CD4-positive, alpha-beta memory T cell (primary cell): ENCODE data around the gene CTNNB1. TPM values are rescaled to one million over a fixed set of nuclear protein-coding genes. Genes with fewer than 3 reads are reported as not detected.

Experiments
- CTCF ChIA-PET: fragments of 350-600 bp; sonication (Branson Sonifier 250); formaldehyde crosslinking; loops from one replicate; lab custom pipeline; 2021; ENCODE audit warnings: inconsistent platforms; ENCODE audit not compliant: partially characterized antibody; lab: Charles Lee
- POLR2A ChIA-PET: fragments of 350-600 bp; sonication (Branson Sonifier 250); formaldehyde crosslinking; loops from one replicate; lab custom pipeline; 2021; ENCODE audit not compliant: partially characterized antibody; lab: Charles Lee
- DNase-seq, 5 donors: peaks; one replicate each; pipeline versions ENCODE4 v3.0.0 to v3.0.0-alpha.2; 2020 to 2022; ENCODE audit warnings: mixed read lengths in 1 of 5
- H3K27ac ChIP-seq: one replicate; pipeline ENCODE4 v1.7.0; 2013; ENCODE audit warnings: low read depth, low read length
- H3K27me3 ChIP-seq: 2 replicates; pipeline ENCODE4 v1.7.0; 2013; ENCODE audit warnings: mild to moderate bottlenecking, low read length, moderate library complexity; ENCODE audit not compliant: insufficient read depth
- H3K36me3 ChIP-seq: 2 replicates; pipeline ENCODE4 v1.7.0; 2013; ENCODE audit warnings: mild to moderate bottlenecking, low read length, moderate library complexity; ENCODE audit not compliant: insufficient read depth
- H3K4me1 ChIP-seq: 2 replicates; pipeline ENCODE4 v1.7.0; 2013; ENCODE audit warnings: mild to moderate bottlenecking, low read length, moderate library complexity; ENCODE audit not compliant: insufficient read depth
- H3K4me3 ChIP-seq, 2 donors: one replicate each; pipeline ENCODE4 v1.7.0; 2013; ENCODE audit warnings: low read length in 2 of 2, mild to moderate bottlenecking in 1 of 2
- H3K9me3 ChIP-seq, 2 donors: one replicate each; pipeline ENCODE4 v1.7.0; 2013; ENCODE audit warnings: low read length in 2 of 2, control low read depth in 1 of 2; ENCODE audit not compliant: control insufficient read depth in 1 of 2
- H3K27ac Mint-ChIP-seq, 7 donors: one replicate each; pipeline ENCODE4 v1.8.0; 2020 to 2021; ENCODE audit warnings: mixed read lengths in 7 of 7, mild to moderate bottlenecking in 6 of 7, inconsistent platforms in 3 of 7, moderate library complexity in 3 of 7
- H3K27me3 Mint-ChIP-seq, 2 donors: one replicate each; pipeline ENCODE4 v1.8.0; 2020 to 2021; ENCODE audit warnings: mixed read lengths in 2 of 2
- H3K36me3 Mint-ChIP-seq, 2 donors: one replicate each; pipeline ENCODE4 v1.8.0; 2020 to 2021; ENCODE audit warnings: mixed read lengths in 2 of 2, inconsistent platforms in 1 of 2, mild to moderate bottlenecking in 1 of 2
- H3K4me1 Mint-ChIP-seq, 4 donors: one replicate each; pipeline ENCODE4 v1.8.0; 2020 to 2021; ENCODE audit warnings: mixed read lengths in 4 of 4, mild to moderate bottlenecking in 1 of 4
- H3K4me3 Mint-ChIP-seq, 8 donors: one replicate each; pipeline ENCODE4 v1.8.0; 2020 to 2021; ENCODE audit warnings: mixed read lengths in 8 of 8, mild to moderate bottlenecking in 7 of 8, moderate library complexity in 6 of 8, inconsistent platforms in 3 of 8
- H3K9me3 Mint-ChIP-seq, 8 donors: one replicate each; pipeline ENCODE4 v1.8.0; 2020 to 2021; ENCODE audit warnings: mixed read lengths in 8 of 8, mild to moderate bottlenecking in 5 of 8, inconsistent platforms in 3 of 8, moderate library complexity in 1 of 8
- intact Hi-C: fragments of 100-400 bp; cut with micrococcal nuclease; formaldehyde crosslinking; loops from one replicate; pipeline ENCODE4 v1.15.1; 2023
- polyA plus RNA-seq, 2 donors: library from polyadenylated mRNA; unstranded; fragments of 300-500 nt; fragmentation: Illumina TruSeq; gene quantifications; one replicate each; pipeline ENCODE4 v1.2.3, GENCODE V29; 2021
- total RNA-seq, 2 experiments: library from RNA; stranded (reverse); gene quantifications; one replicate each; pipeline ENCODE4 v1.2.3, GENCODE V29; 2021

CTNNB1 gene
- total and polyA plus RNA-seq, 4 experiments from 2014 or later, result 65.8 to 176 (median 121) TPM

- intact Hi-C loops, result loop anchor here (5.0 kb wide), 1 partner anchor 36 kb away; no protein-coding TSS in a partner anchor
- no peaks in the 10 kb centered on the region for H3K9me3 ChIP-seq
- ChIA-PET POLR2A (no interaction called here), CTCF (interaction anchor here (2.0 kb wide), 1 partner anchor 13 kb away, joined by 4 read pairs; no protein-coding TSS in a partner anchor)
- no peaks in the 10 kb centered on the region for H3K27me3 ChIP-seq
- H3K27ac ChIP-seq, result no peak overlapping the region
- Mint-ChIP-seq H3K27me3 (no peaks in the 10 kb centered on the region), H3K9me3 (peaks cover 0 to 2% (median 0%) of the 10 kb centered on the region in 8 donors), H3K27ac (no peak overlapping the region), H3K4me3 (no peak overlapping the region), H3K4me1 (peaks cover 0 to 3% (median under 1%) of the 10 kb centered on the region in 4 donors), H3K36me3 (peaks cover 62 to 86% of the 10 kb centered on the region in 2 donors)
- no peak overlapping the region for H3K4me3 ChIP-seq
- H3K4me1 ChIP-seq, result no peaks in the 10 kb centered on the region
- DNase-seq, result no peak
- peaks cover 67% of the 10 kb centered on the region for H3K36me3 ChIP-seq
Observed at GRCh38 chr3:41237907-41238306, 38.6 kb downstream of the CTNNB1 start.

GRCh38 chr3:41239587-41239986, 40.3 kb downstream of the CTNNB1 start:
- Mint-ChIP-seq H3K27ac (peak overlapping the region in 3 of 7 donors; percentile 36 to 70 (median 47)), H3K4me3 (no peak overlapping the region), H3K4me1 (peaks cover 0 to 3% (median under 1%) of the 10 kb centered on the region in 4 donors), H3K9me3 (peaks cover 0 to 2% (median 0%) of the 10 kb centered on the region in 8 donors), H3K27me3 (no peaks in the 10 kb centered on the region), H3K36me3 (peaks cover 45 to 73% of the 10 kb centered on the region in 2 donors)
- Histone ChIP-seq H3K36me3 (peaks cover 51% of the 10 kb centered on the region), H3K4me1 (no peaks in the 10 kb centered on the region), H3K9me3 (no peaks in the 10 kb centered on the region), H3K4me3 (no peak overlapping the region), H3K27me3 (no peaks in the 10 kb centered on the region), H3K27ac (no peak overlapping the region)
- intact Hi-C loops, result loop anchor here (5.0 kb wide), 1 partner anchor 37 kb away; no protein-coding TSS in a partner anchor
- POLR2A ChIA-PET, result no interaction called here
- no peak for DNase-seq
- CTCF ChIA-PET, result interaction anchor here (0.7 kb wide), 1 partner anchor 11 kb away, joined by 3 read pairs; no protein-coding TSS in a partner anchor

GRCh38 chr3:41241161-41241560, 41.9 kb downstream of the CTNNB1 start:
- Histone ChIP-seq H3K27ac (no peak overlapping the region), H3K36me3 (peaks cover 35% of the 10 kb centered on the region), H3K4me1 (no peaks in the 10 kb centered on the region), H3K27me3 (no peaks in the 10 kb centered on the region), H3K9me3 (no peaks in the 10 kb centered on the region), H3K4me3 (no peak overlapping the region)
- H3K27me3 Mint-ChIP-seq, result no peaks in the 10 kb centered on the region
- POLR2A ChIA-PET, result interaction anchor here (1.5 kb wide), 1 partner anchor 42 kb away, joined by 5 read pairs; the partner anchor contains the start of gene CTNNB1
- DNase-seq, result no peak
- H3K4me1 Mint-ChIP-seq, result peaks cover 0 to 4% (median 2%) of the 10 kb centered on the region in 4 donors
- CTCF ChIA-PET, result no interaction called here
- intact Hi-C loops, result no loop called here
- H3K27ac Mint-ChIP-seq, result peak overlapping the region in 1 of 7 donors; percentile 22
- H3K36me3 Mint-ChIP-seq, result peaks cover 32 to 58% of the 10 kb centered on the region in 2 donors
- H3K4me3 Mint-ChIP-seq, result no peak overlapping the region
- peaks cover 0 to 2% (median 0%) of the 10 kb centered on the region in 8 donors for H3K9me3 Mint-ChIP-seq

GRCh38 chr3:41241800-41242571, 42.7 kb downstream of the CTNNB1 start:
- intact Hi-C loops, result no loop called here
- peaks cover 26 to 50% of the 10 kb centered on the region in 2 donors for H3K36me3 Mint-ChIP-seq
- H3K27ac Mint-ChIP-seq, result peak overlapping the region in 3 of 7 donors; percentile 5 to 22 (median 9)
- CTCF ChIA-PET, result no interaction called here
- POLR2A ChIA-PET, result interaction anchor here (1.5 kb wide), 1 partner anchor 43 kb away, joined by 5 read pairs; the partner anchor contains the start of gene CTNNB1
- H3K36me3 ChIP-seq, result peaks cover 27% of the 10 kb centered on the region
- no peaks in the 10 kb centered on the region for H3K9me3 ChIP-seq
- no peak overlapping the region for H3K4me3 ChIP-seq
- H3K4me1 ChIP-seq, result no peaks in the 10 kb centered on the region
- no peak overlapping the region for H3K4me3 Mint-ChIP-seq
- peaks cover 0 to 4% (median 2%) of the 10 kb centered on the region in 4 donors for H3K4me1 Mint-ChIP-seq
- no peak overlapping the region for H3K27ac ChIP-seq
- no peaks in the 10 kb centered on the region for H3K27me3 Mint-ChIP-seq
- H3K27me3 ChIP-seq, result no peaks in the 10 kb centered on the region
- no peak for DNase-seq
- peaks cover 0 to 2% (median 0%) of the 10 kb centered on the region in 8 donors for H3K9me3 Mint-ChIP-seq

GRCh38 chr3:41243183-41243582, 43.9 kb downstream of the CTNNB1 start:
- POLR2A ChIA-PET, result interaction anchor here (1.4 kb wide), 1 partner anchor 44 kb away, joined by 3 read pairs; the partner anchor contains the start of gene CTNNB1
- Mint-ChIP-seq H3K4me1 (peaks cover 0 to 4% (median under 1%) of the 10 kb centered on the region in 4 donors), H3K36me3 (peaks cover 15 to 39% of the 10 kb centered on the region in 2 donors), H3K4me3 (no peak overlapping the region), H3K27ac (peak overlapping the region in 2 of 7 donors; percentile 19 to 49), H3K27me3 (no peaks in the 10 kb centered on the region), H3K9me3 (peaks cover 0 to 2% (median 0%) of the 10 kb centered on the region in 8 donors)
- Histone ChIP-seq H3K4me1 (no peaks in the 10 kb centered on the region), H3K4me3 (no peak overlapping the region), H3K27me3 (no peaks in the 10 kb centered on the region), H3K27ac (no peak overlapping the region), H3K9me3 (no peaks in the 10 kb centered on the region), H3K36me3 (peaks cover 15% of the 10 kb centered on the region)
- DNase-seq, result no peak
- CTCF ChIA-PET, result no interaction called here
- intact Hi-C loops, result no loop called here

GRCh38 chr3:41244620-41245336, 45.5 kb downstream of the CTNNB1 start:
- DNase-seq, result no peak
- no peaks in the 10 kb centered on the region for H3K9me3 Mint-ChIP-seq
- peaks cover 0 to 24% of the 10 kb centered on the region in 2 donors for H3K36me3 Mint-ChIP-seq
- Histone ChIP-seq H3K9me3 (no peaks in the 10 kb centered on the region), H3K4me3 (no peak overlapping the region), H3K27me3 (no peaks in the 10 kb centered on the region), H3K4me1 (no peaks in the 10 kb centered on the region), H3K27ac (no peak overlapping the region), H3K36me3 (no peaks in the 10 kb centered on the region)
- no peak overlapping the region for H3K4me3 Mint-ChIP-seq
- H3K4me1 Mint-ChIP-seq, result peaks cover 0 to 4% (median 0%) of the 10 kb centered on the region in 4 donors
- POLR2A ChIA-PET, result interaction anchor here (1.0 to 1.4 kb wide), 2 partner anchors 45 to 46 kb away, joined by 3 read pairs; partner anchors contain the start of gene CTNNB1
- CTCF ChIA-PET, result interaction anchor here (1.1 kb wide), 1 partner anchor 660 kb away, joined by 3 read pairs; no protein-coding TSS in a partner anchor
- H3K27me3 Mint-ChIP-seq, result no peaks in the 10 kb centered on the region
- peak overlapping the region in 2 of 7 donors; percentile 18 to 49 for H3K27ac Mint-ChIP-seq
- intact Hi-C loops, result no loop called here
